Measurements from ENCODE around the gene GNAI2. TPM values are rescaled to one million over a fixed set of nuclear protein-coding genes. Genes with fewer than 3 reads are reported as not detected.

GNAI2 gene
- total and polyA plus RNA-seq, 12 donors, result 109 to 275 (median 166) TPM

DNA sequence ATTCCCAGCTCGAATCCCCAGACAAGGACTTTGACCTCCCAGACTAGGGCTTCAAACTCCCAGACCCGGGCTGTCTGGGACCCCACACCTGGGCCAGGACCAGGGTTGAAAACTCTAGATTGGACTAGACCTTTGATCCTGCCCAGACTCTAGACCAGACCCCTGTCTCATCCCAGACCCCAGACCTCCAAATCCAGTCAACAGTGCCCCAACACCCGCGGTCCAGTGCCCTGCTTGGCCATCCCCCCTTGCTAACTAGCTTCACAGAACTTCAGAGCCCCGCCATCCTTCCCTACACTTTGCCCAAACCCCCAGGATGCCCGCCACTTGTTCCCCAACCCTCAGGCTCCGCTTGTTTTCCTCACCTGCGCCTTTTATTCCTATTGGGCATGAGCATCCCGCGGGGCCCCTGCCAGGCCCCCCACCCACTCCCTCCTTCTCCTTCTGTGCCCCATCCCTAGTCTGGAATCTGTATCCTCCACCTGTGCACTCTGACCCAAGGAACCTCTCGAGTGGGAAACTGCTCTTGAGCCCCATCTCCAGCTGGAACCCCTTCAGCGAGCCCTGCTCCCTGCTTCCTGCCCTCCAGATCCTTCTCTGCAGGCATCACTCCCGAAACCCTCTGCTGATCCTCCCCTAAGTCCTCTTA, 604 bp downstream of the GNAI2 start:
- Histone ChIP-seq H3K4me3 (peak overlapping the region; percentile 49 to 84 (median 68)), H3K27ac (peak overlapping the region; percentile 80 to 96 (median 86)), H3K36me3 (replicated peaks in 1 of 2) (no peaks in the 10 kb centered on the region), H3K27me3 (no peaks in the 10 kb centered on the region), H3K9me3 (replicated peaks in 1 of 3) (no peaks in the 10 kb centered on the region), H3K4me1 (replicated peaks in 1 of 2) (peaks cover 26 to 40% of the 10 kb centered on the region in 2 donors)
- 0 to 1% (median 1%) methylated on average over 13 of the region's 13 CpGs for WGBS, 4 donors
- intact Hi-C loops (cut with DNase I), result no loop called here
- peak in 1 of 7 donors; percentile 40 for DNase-seq
- TF ChIP-seq POLR2A (IDR thresholded peaks at IDR 0.05), result peak in 1 of 2 donors; percentile 33
- TF ChIP-seq, protein P1, sequence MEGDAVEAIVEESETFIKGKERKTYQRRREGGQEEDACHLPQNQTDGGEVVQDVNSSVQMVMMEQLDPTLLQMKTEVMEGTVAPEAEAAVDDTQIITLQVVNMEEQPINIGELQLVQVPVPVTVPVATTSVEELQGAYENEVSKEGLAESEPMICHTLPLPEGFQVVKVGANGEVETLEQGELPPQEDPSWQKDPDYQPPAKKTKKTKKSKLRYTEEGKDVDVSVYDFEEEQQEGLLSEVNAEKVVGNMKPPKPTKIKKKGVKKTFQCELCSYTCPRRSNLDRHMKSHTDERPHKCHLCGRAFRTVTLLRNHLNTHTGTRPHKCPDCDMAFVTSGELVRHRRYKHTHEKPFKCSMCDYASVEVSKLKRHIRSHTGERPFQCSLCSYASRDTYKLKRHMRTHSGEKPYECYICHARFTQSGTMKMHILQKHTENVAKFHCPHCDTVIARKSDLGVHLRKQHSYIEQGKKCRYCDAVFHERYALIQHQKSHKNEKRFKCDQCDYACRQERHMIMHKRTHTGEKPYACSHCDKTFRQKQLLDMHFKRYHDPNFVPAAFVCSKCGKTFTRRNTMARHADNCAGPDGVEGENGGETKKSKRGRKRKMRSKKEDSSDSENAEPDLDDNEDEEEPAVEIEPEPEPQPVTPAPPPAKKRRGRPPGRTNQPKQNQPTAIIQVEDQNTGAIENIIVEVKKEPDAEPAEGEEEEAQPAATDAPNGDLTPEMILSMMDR (IDR thresholded peaks at IDR 0.05), result no peak

- intact Hi-C loops (cut with DNase I), result no loop called here
- peak in 3 of 7 donors; percentile 48 to 66 (median 59) for DNase-seq
These were observed 1.2 kb downstream of the GNAI2 start for GRCh38 chr3:50237133-50237651.

GRCh38 chr3:50237754-50238548, 1.9 kb downstream of the GNAI2 start:
- TF ChIP-seq POLR2A (IDR thresholded peaks at IDR 0.05), result peak in 1 of 2 donors; percentile 92
- TF ChIP-seq, protein P1 (IDR thresholded peaks at IDR 0.05), result peak in 1 of 6 experiments; percentile 6
- peak; percentile 75 to 94 (median 89) for DNase-seq
- 1 to 4% (median 1%) methylated on average over 5 to 31 of the region's 31 CpGs; no CpG with 5 or more reads in 1 of the 4 donors for WGBS, 4 donors
- H3K36me3 ChIP-seq (replicated peaks in 1 of 2), result no peaks in the 10 kb centered on the region
- H3K4me1 ChIP-seq (replicated peaks in 1 of 2), result peaks cover 26 to 51% of the 10 kb centered on the region in 2 donors
- H3K9me3 ChIP-seq (replicated peaks in 1 of 3), result no peaks in the 10 kb centered on the region
- intact Hi-C loops (cut with DNase I), result no loop called here
- peak overlapping the region; percentile 80 to 96 (median 86) for H3K27ac ChIP-seq
- peak overlapping the region; percentile 16 to 84 (median 68) for H3K4me3 ChIP-seq
- H3K27me3 ChIP-seq, result no peaks in the 10 kb centered on the region

More at GRCh38 chr3:50237133-50237651, 1.2 kb downstream of the GNAI2 start:
- H3K4me3 ChIP-seq, result peak overlapping the region; percentile 49 to 84 (median 68)
- H3K4me1 ChIP-seq (replicated peaks in 1 of 2), result peaks cover 26 to 46% of the 10 kb centered on the region in 2 donors
- no peaks in the 10 kb centered on the region for H3K9me3 ChIP-seq (replicated peaks in 1 of 3)
- no peaks in the 10 kb centered on the region for H3K36me3 ChIP-seq (replicated peaks in 1 of 2)
- WGBS, 4 donors, result 0 to 3% (median 1%) methylated on average over 6 to 7 of the region's 7 CpGs
- TF ChIP-seq, protein P1 (IDR thresholded peaks at IDR 0.05), result no peak
- TF ChIP-seq POLR2A (IDR thresholded peaks at IDR 0.05), result no peak
- H3K27me3 ChIP-seq, result no peaks in the 10 kb centered on the region
- H3K27ac ChIP-seq, result peak overlapping the region; percentile 80 to 96 (median 86)

DNA sequence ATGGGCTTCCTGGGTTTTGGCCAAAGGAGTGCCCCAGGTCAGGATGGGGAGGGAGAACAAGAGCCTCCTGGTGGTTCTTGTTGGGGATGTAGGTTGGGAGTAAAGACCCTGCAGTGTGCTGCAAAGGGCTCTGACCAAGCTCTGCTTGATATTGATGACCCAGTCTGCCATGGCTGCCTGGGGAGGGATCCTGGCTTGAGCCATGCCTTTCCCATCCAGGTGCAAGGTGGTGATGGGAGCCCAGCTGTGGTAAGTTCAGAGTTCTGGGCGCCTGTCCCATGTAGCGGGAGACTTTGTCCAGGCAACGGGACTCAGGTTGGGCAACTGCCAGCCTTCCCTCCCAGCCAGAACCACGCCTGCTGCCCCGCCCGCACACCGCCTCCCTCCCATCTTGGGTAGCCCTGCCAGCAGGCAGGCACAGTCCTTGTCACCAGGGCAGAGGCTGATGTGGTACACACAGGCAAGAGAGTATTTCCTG, 2.6 kb downstream of the GNAI2 start:
- no peak for TF ChIP-seq POLR2A (IDR thresholded peaks at IDR 0.05)
- TF ChIP-seq, protein P1 (IDR thresholded peaks at IDR 0.05), result peak in 1 of 6 experiments; percentile 5
- H3K4me1 ChIP-seq (replicated peaks in 1 of 2), result peaks cover 29 to 58% of the 10 kb centered on the region in 2 donors
- WGBS, 4 donors, result 2 to 19% (median 15%) methylated on average over 6 to 7 of the region's 7 CpGs; no CpG with 5 or more reads in 1 of the 4 donors
- intact Hi-C loops (cut with DNase I), result no loop called here
- DNase-seq, result peak; percentile 89 to 96 (median 95)
- H3K36me3 ChIP-seq (replicated peaks in 1 of 2), result no peaks in the 10 kb centered on the region
- peak overlapping the region in 2 of 4 donors; percentile 65 to 71 for H3K4me3 ChIP-seq
- H3K27me3 ChIP-seq, result no peaks in the 10 kb centered on the region
- H3K9me3 ChIP-seq (replicated peaks in 1 of 3), result no peaks in the 10 kb centered on the region
- peak overlapping the region; percentile 80 to 96 (median 86) for H3K27ac ChIP-seq

Data from adrenal gland (tissue), 12 donors.